SH-SY5Y (cell line): ENCODE measurements around the gene TRAIP.

Experiments used
- GATA2 ChIP-seq: IDR thresholded peaks from 2 replicates; pipeline ENCODE4 v1.6.1; 2011; ENCODE audit warnings: mild to moderate bottlenecking, low read depth, low read length
- GATA3 ChIP-seq: IDR thresholded peaks from 2 replicates; pipeline ENCODE4 v1.6.1; 2011; ENCODE audit warnings: low read depth, mild to moderate bottlenecking, low read length, moderate library complexity

Gene TRAIP

GRCh38 chr3:49859576-49860305, 3.4 kb upstream of the TRAIP start:
- no peak for TF ChIP-seq GATA2
- no peak for TF ChIP-seq GATA3

GRCh38 chr3:49855662-49856061, 702 bp downstream of the TRAIP start:
- no peak for TF ChIP-seq GATA2
- no peak for TF ChIP-seq GATA3

GRCh38 chr3:49845694-49846093, 10.7 kb downstream of the TRAIP start:
- TF ChIP-seq GATA3 (no peak), GATA2 (no peak)

GRCh38 chr3:49844464-49845183, 11.7 kb downstream of the TRAIP start:
- TF ChIP-seq GATA3 (no peak), GATA2 (no peak)

GRCh38 chr3:49842843-49843517, 13.4 kb downstream of the TRAIP start:
- TF ChIP-seq GATA2: no peak

- TF ChIP-seq GATA2 (no peak), GATA3 (no peak)
Observed at GRCh38 chr3:49841806-49842205, 14.6 kb downstream of the TRAIP start.

GRCh38 chr3:49841126-49841696, 15.2 kb downstream of the TRAIP start:
- TF ChIP-seq GATA2: no peak

GRCh38 chr3:49840388-49840787, 16.0 kb downstream of the TRAIP start:
- TF ChIP-seq GATA3: no peak

GRCh38 chr3:49839193-49839809, 17.1 kb downstream of the TRAIP start:
- TF ChIP-seq GATA3: no peak
- no peak for TF ChIP-seq GATA2

- TF ChIP-seq GATA2: no peak
- TF ChIP-seq GATA3: no peak
Observed at GRCh38 chr3:49831341-49831740, 25.0 kb downstream of the TRAIP start.

- no peak for TF ChIP-seq GATA3
- TF ChIP-seq GATA2: no peak
Observed at GRCh38 chr3:49826016-49826415, 30.3 kb downstream of the TRAIP start.

GRCh38 chr3:49813497-49814174, 42.7 kb downstream of the TRAIP start, which contains the start of gene UBA7:
Gene UBA7, minus strand, starts transcription at chr3:49813953. Its CDS starts 166 bp downstream, at chr3:49813787.
- no peak for TF ChIP-seq GATA3
- TF ChIP-seq GATA2: no peak

- TF ChIP-seq GATA2 (no peak), GATA3 (no peak)
Observed at GRCh38 chr3:49812916-49813496, 43.4 kb downstream of the TRAIP start.
